GM21360 (cell line): ENCODE measurements around the gene ACKR3.

Experiments used
- ATAC-seq: cut with Tn5 transposase; IDR thresholded peaks from one replicate; pipeline ENCODE4 v1.9.1; 2021; ENCODE audit warnings: mild to moderate bottlenecking, moderate library complexity; ENCODE audit not compliant: unreplicated experiment

ACKR3 gene

DNA sequence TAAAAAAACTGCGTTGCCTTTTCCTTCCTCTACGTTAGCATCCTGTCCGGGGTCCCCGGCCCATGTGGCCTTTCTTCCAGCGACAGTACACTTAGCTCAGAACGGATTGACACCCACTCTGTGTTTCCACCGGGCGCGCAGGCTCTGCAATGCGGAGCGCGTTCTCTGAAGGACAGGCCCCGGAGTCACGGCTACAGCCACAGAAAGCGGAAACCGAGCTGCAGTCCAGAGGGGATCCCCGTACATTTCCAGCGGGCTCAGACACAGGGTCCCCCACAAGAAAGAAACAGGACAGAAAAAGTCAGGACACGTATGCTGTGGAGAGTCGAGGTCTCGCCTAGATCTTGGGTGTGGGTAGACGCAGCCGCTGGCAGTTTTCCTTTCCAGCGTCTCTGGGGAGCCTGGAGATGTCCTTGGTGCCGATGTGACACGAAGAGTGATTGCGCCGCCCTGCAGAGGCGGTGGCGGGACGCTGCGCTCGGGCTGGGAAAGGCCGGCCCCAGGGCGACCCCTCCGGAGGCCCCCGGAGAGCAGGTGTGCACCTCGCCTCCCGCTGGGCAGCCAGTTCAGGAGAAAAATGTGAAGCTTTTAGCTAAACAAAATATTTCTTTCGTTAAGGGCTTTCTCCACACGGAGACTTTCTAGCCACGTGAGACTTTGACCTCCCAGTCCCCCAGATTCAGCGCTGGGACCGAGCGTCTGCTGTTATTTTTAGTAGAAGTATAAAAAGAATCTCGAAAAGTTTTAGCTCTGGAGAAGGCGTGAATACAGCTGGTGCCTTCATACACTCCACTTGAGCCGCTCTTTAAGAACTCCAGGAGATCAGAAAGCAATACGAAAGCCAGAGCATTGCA, 1.3 kb upstream of the ACKR3 start:
- peak; percentile 46 for ATAC-seq

- no peak for ATAC-seq
These were observed 578 bp upstream of the ACKR3 start for GRCh38 chr2:236568922-236569572.

- no peak for ATAC-seq
These were observed 650 bp downstream of the ACKR3 start for GRCh38 chr2:236570081-236570868.

GRCh38 chr2:236571145-236571544, 1.5 kb downstream of the ACKR3 start:
- ATAC-seq = no peak

DNA sequence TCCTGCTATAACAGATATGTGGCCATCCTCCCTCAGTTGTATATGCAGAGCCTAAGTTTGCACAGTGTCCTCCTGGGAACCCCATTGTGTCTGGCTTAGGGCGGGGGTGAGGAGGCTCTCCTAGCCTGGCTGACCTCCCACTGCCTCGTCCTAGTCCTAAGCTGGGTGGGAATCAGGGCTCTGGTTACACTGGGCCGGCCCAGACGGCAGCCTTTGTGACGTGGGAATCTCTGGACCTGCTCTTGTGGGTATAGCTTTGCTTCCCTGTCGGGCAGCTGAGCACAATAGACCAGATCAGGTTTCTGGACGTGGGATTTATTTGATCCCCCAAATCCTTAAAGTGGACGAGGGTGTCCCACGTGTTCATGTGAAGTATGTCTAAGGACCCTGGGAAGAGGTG, 2.9 kb downstream of the ACKR3 start:
- ATAC-seq = no peak

DNA sequence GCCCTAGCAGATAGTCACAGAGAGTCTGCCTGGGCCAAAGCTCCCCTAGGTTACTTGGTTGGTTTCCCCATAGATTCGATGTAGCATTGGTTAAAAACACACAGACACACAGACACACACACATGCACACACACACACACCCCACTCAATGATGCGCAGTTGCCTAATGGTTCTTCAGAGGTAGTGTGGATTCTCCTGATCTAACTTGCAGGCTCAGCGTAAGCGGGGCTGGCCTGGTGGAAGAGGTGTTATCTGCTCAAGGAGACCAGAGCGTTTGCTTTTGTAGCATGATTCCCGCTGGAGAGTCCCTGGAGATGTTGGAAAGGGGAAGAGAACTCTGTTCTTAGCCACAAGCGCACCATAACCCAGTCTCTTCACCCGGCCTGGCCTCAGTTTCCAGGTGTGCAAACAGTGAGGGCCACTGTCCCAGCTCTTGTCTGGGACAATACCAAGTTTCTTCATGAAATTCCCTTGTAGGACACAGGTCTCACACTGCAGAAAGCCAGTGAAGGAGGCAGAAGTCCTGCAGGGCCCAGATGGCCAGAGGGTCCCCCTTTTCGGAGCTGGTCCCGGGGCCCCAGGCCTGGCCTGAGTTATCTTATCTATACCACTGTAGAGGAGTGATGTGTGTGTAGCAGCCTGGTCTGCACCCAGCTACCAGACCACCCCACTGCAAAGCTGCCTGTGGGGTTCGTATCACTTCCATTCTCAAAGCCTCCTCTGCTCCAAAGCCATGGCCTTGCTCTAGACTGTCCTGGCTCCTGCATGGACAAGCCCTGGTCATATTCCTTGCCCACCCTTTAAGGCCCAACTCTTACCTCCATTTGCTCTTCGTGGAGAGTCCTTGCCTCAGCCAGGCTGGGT, 3.7 kb downstream of the ACKR3 start:
- ATAC-seq = no peak

- no peak for ATAC-seq
These were observed 4.4 kb downstream of the ACKR3 start for GRCh38 chr2:236574000-236574399.

DNA sequence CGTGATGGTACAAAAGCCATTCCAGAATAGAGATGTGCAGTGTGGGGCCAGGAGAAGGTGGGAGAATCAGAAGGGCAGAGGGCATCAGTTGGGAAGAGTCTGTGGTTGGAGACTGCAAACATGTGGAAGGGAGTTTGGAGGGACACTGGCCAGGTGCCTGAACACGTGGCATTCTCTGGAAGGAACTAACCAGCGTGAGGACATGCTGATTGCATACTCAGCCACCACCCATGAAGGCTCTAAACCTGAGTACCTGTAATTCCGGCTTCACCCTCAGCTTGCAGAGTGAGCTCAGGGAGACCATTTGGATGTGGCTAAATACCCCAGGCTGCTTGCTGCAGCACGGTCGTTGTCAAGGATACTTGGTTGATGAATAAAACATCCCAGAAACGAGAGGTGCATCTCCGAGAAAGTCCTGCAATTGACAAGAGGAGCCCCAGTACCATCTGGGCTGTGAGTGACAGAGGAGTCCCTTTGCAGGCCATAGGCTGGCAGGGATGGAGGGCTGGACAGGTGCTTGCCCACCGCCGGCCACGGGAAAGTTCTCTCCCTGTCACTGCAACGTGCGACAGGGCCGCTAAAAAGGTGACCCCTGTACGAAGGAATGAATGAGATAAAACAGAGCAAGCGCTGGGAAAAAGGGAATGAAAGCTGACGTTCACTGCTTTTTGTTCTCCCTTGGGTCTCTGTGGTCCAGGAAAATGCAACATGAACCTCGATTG, 5.0 kb downstream of the ACKR3 start:
- no peak for ATAC-seq

DNA sequence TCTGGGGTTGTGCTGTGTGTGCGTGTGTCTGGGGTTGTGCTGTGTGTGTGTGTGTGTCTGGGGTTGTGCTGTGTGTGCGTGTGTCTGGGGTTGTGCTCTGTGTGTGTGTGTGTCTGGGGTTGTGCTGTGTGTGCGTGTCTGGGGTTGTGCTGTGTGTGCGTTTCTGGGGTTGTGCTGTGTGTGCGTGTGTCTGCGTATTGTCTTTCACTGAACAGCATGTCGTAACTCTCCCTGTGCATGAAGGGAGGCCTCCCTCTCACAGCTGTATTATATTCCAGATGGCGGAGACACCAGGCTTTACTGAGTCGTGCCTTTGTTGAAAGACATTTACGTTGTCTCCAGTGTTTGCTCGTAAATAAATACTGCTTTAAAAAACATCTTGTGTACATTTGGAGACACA, 5.9 kb downstream of the ACKR3 start:
- no peak for ATAC-seq

GRCh38 chr2:236576087-236576486, 6.5 kb downstream of the ACKR3 start:
- no peak for ATAC-seq

- no peak for ATAC-seq
These were observed 7.3 kb downstream of the ACKR3 start for GRCh38 chr2:236576953-236577352.

DNA sequence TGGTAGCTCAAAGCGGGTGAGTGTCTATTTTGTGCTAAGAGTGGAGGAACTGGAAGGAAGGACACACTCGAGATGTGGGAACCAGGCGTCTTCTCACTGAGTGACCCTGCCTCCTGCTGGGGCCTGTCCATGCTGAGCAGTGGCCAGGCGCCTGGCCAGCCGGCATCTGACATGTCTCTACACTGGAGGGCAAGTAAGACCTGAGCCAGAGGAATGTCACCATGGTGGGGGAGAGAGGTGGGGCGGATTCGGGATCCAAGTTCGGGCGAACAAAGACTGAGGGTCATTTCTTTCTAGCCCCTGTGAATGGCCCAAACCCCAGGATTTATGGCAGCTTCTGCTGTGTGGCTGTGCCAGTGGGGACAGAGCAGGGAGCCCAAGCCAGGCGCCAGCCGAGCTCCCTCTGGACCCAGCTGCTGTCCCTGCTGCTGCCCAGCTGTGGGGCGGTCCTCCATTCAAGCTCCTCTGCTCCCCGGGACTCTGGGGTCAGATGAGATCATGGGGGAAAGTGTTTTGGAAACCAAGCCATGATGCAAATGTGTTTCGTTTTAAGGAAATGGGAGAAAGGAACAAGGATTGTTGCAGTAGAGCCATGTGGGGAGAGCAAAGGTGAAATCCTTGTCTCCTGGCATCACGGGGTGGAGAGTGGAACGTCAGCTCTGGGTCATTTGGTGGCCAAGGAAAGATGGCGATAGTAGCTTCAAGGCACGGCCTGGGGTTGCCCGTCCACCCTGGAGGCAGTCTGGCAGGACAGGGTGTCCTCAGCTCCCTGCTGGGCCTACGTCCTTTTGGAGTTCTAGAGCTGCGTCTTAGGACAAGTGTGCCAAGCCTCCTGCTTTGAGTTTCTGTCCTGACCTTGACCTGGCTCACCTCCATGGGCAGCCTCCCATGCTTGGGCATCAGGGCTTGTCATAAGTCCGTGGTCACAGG, 8.1 kb downstream of the ACKR3 start:
- ATAC-seq = no peak

- ATAC-seq = no peak
These were observed 8.8 kb downstream of the ACKR3 start for GRCh38 chr2:236578411-236578846.

- no peak for ATAC-seq
These were observed 9.6 kb downstream of the ACKR3 start for GRCh38 chr2:236579048-236579745.

GRCh38 chr2:236579746-236580315, 10.2 kb downstream of the ACKR3 start:
- no peak for ATAC-seq

DNA sequence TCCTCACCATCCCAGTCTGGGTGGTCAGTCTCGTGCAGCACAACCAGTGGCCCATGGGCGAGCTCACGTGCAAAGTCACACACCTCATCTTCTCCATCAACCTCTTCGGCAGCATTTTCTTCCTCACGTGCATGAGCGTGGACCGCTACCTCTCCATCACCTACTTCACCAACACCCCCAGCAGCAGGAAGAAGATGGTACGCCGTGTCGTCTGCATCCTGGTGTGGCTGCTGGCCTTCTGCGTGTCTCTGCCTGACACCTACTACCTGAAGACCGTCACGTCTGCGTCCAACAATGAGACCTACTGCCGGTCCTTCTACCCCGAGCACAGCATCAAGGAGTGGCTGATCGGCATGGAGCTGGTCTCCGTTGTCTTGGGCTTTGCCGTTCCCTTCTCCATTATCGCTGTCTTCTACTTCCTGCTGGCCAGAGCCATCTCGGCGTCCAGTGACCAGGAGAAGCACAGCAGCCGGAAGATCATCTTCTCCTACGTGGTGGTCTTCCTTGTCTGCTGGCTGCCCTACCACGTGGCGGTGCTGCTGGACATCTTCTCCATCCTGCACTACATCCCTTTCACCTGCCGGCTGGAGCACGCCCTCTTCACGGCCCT, 11.2 kb downstream of the ACKR3 start:
- ATAC-seq = no peak

DNA sequence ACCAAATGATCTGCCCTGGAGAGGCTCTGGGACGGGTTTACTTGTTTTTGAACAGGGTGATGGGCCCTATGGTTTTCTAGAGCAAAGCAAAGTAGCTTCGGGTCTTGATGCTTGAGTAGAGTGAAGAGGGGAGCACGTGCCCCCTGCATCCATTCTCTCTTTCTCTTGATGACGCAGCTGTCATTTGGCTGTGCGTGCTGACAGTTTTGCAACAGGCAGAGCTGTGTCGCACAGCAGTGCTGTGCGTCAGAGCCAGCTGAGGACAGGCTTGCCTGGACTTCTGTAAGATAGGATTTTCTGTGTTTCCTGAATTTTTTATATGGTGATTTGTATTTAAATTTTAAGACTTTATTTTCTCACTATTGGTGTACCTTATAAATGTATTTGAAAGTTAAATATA, 11.9 kb downstream of the ACKR3 start:
- ATAC-seq = no peak

- ATAC-seq = no peak
These were observed 13.3 kb downstream of the ACKR3 start for GRCh38 chr2:236582968-236583367.
